ENCODE results near the gene CRYBG3. TPM values are rescaled to one million over a fixed set of nuclear protein-coding genes. Genes with fewer than 3 reads are reported as not detected.

Gene CRYBG3
- total and polyA plus RNA-seq, 2 of the 13 experiments (the other 11 are each of a cell fraction or from before 2014, with no cell fraction given): 3.8 to 15.9 TPM

DNA sequence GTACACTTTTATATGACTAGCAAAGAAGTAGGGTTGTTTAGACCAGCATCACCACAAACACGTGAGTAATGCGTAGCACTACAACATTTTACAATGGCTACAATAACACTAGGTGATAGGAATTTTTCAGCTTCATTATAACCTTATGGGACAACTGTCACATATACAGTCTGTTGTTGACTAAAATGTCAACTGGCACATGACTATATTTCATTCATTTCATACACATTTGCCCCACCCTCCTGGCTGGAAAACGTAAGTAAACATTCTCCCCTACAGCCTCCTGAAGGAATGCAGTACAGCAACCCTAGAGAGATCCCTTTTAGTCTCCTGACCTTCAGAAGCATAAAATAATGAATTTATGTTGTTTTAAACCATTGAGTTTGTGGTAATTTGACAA lies 134.2 kb downstream of the CRYBG3 start:
- Histone ChIP-seq H3K9ac (ENCODE audit: insufficient read depth, low read depth, low read length) (no peak overlapping the region), H3K36me3 (replicated peaks in 1 of 2; ENCODE audit: control insufficient read depth in 1 of 2, insufficient read depth in 2 of 2, low read length in 2 of 2) (peaks cover 24 to 80% of the 10 kb centered on the region in 2 experiments), H3K27me3 (ENCODE audit: control insufficient read depth in 1 of 2, insufficient read depth in 2 of 2, low read length in 2 of 2) (no peaks in the 10 kb centered on the region), H3K4me1 (ENCODE audit: insufficient read depth, low read length) (no peaks in the 10 kb centered on the region), H3K9me3 (ENCODE audit: low read length) (no peaks in the 10 kb centered on the region), H4K20me1 (ENCODE audit: insufficient read depth, low read length) (no peaks in the 10 kb centered on the region), H3K4me3 (replicated peaks in 1 of 3; ENCODE audit: insufficient read depth in 1 of 3, low read depth in 2 of 3, low read length in 3 of 3) (no peak overlapping the region), H3K27ac (ENCODE audit: extremely low read length, insufficient read depth, low read length) (no peak overlapping the region), H3K79me2 (ENCODE audit: insufficient read depth, low read length) (no peaks in the 10 kb centered on the region), H2AFZ (ENCODE audit: low read length) (no peak overlapping the region), H3K4me2 (ENCODE audit: low read depth, low read length) (no peak overlapping the region)
- in situ Hi-C loops (cut with HindIII; ENCODE audit: extremely low pct_ligation_motif_present, low pct_unique_long_range_greater_than_20kb): no loop called here
- ChIA-PET CTCF (ENCODE audit: low intra/inter-chr PET ratio, low total read pairs) (no interaction called here), POLR2A (no interaction called here)
- FAIRE-seq (no peak), DNase-seq (ENCODE audit: low spot score) (no peak), ATAC-seq (no peak)
- intact Hi-C loops (cut with micrococcal nuclease; ENCODE audit: unreplicated experiment): no loop called here
- no TSS peak for BruUV-seq (replicated peaks)
- TF ChIP-seq TAF1 (CRISPR knock-in tag; IDR thresholded peaks at IDR 0.05) (no peak), MEF2D (CRISPR knock-in tag; IDR thresholded peaks at IDR 0.05) (no peak), ZFP36L2 (CRISPR knock-in tag; IDR thresholded peaks at IDR 0.05) (no peak)
- TF ChIP-seq, protein P1, sequence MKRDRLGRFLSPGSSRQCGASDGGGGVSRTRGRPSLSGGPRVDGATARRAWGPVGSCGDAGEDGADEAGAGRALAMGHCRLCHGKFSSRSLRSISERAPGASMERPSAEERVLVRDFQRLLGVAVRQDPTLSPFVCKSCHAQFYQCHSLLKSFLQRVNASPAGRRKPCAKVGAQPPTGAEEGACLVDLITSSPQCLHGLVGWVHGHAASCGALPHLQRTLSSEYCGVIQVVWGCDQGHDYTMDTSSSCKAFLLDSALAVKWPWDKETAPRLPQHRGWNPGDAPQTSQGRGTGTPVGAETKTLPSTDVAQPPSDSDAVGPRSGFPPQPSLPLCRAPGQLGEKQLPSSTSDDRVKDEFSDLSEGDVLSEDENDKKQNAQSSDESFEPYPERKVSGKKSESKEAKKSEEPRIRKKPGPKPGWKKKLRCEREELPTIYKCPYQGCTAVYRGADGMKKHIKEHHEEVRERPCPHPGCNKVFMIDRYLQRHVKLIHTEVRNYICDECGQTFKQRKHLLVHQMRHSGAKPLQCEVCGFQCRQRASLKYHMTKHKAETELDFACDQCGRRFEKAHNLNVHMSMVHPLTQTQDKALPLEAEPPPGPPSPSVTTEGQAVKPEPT (CRISPR knock-in tag; IDR thresholded peaks at IDR 0.05; ENCODE audit: low read depth): no peak
- 97% methylated on average over 3 of the region's 3 CpGs for WGBS (ENCODE audit: low lambda C conversion rate)

DNA sequence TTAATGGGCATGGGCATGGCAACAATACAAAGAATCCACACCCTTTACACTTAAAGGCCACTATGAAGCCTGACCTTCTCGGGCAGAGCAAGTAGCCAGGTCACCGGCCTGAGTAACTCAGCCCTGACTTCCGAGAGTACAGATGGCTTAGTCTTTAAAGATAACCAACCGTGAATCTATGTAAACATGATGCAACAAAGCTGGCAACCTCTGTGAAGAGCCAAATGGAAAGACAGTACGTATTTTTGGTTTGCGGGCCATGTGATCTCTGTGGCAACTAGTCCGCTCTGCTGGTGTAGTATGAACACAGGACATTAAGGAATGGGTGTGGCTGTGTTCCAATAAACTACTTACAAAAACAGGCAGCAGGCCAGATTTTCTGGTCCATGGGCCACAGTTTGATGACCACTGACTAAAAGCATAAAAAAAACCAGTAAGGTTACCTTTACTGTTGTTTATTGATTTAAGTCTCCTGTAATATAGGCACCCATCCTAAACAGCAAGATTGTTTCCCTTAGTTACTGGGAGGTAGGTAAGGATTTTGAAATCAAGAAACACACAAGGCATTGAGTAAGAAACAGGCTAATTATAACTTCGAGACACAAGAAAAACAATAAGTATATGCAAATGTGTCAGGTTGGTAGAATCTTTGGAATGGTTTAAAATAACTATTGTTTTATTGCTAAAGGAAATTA lies 136.0 kb downstream of the CRYBG3 start:
- POLR2A ChIA-PET: no interaction called here
- CTCF ChIA-PET (ENCODE audit: low intra/inter-chr PET ratio, low total read pairs): no interaction called here

More for the DNA sequence above, 136.0 kb downstream of the CRYBG3 start:
- FAIRE-seq (no peak), ATAC-seq (no peak), DNase-seq (ENCODE audit: low spot score) (no peak)
- WGBS (ENCODE audit: low lambda C conversion rate): 91% methylated on average over 8 of the region's 8 CpGs
- Histone ChIP-seq H3K4me3 (replicated peaks in 1 of 3; ENCODE audit: insufficient read depth in 1 of 3, low read depth in 2 of 3, low read length in 3 of 3) (no peak overlapping the region), H3K27me3 (ENCODE audit: control insufficient read depth in 1 of 2, insufficient read depth in 2 of 2, low read length in 2 of 2) (no peaks in the 10 kb centered on the region), H4K20me1 (ENCODE audit: insufficient read depth, low read length) (no peaks in the 10 kb centered on the region), H3K79me2 (ENCODE audit: insufficient read depth, low read length) (peaks cover 7% of the 10 kb centered on the region), H3K27ac (ENCODE audit: extremely low read length, insufficient read depth, low read length) (no peak overlapping the region), H2AFZ (ENCODE audit: low read length) (no peak overlapping the region), H3K4me2 (ENCODE audit: low read depth, low read length) (no peak overlapping the region), H3K9me3 (ENCODE audit: low read length) (no peaks in the 10 kb centered on the region), H3K4me1 (ENCODE audit: insufficient read depth, low read length) (peaks cover under 1% of the 10 kb centered on the region; the same call in 1 of the 2 replicates), H3K36me3 (replicated peaks in 1 of 2; ENCODE audit: control insufficient read depth in 1 of 2, insufficient read depth in 2 of 2, low read length in 2 of 2) (peaks cover 22 to 76% of the 10 kb centered on the region in 2 experiments), H3K9ac (ENCODE audit: insufficient read depth, low read depth, low read length) (no peak overlapping the region)
- TF ChIP-seq MIER2 (CRISPR knock-in tag; IDR thresholded peaks at IDR 0.05): no peak
- TF ChIP-seq, protein P2, sequence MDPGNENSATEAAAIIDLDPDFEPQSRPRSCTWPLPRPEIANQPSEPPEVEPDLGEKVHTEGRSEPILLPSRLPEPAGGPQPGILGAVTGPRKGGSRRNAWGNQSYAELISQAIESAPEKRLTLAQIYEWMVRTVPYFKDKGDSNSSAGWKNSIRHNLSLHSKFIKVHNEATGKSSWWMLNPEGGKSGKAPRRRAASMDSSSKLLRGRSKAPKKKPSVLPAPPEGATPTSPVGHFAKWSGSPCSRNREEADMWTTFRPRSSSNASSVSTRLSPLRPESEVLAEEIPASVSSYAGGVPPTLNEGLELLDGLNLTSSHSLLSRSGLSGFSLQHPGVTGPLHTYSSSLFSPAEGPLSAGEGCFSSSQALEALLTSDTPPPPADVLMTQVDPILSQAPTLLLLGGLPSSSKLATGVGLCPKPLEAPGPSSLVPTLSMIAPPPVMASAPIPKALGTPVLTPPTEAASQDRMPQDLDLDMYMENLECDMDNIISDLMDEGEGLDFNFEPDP (CRISPR knock-in tag; conservative IDR thresholded peaks at IDR 0.05): no peak
- TF ChIP-seq ZBTB34 (CRISPR knock-in tag; IDR thresholded peaks at IDR 0.05): no peak
- no peak for TF ChIP-seq TBX3 (IDR thresholded peaks at IDR 0.05; ENCODE audit: borderline replicate concordance)
- TF ChIP-seq ZNF629 (CRISPR knock-in tag; conservative IDR thresholded peaks at IDR 0.05): no peak
- TF ChIP-seq ZIK1 (CRISPR knock-in tag; IDR thresholded peaks at IDR 0.05; ENCODE audit: borderline replicate concordance, low read depth): no peak
- TF ChIP-seq ZNF354B (CRISPR knock-in tag; IDR thresholded peaks at IDR 0.05): no peak
- TF ChIP-seq MXI1 (IDR thresholded peaks at IDR 0.05; ENCODE audit: borderline replicate concordance, low read depth, low read length): no peak
- TF ChIP-seq FOXK1 (CRISPR knock-in tag; IDR thresholded peaks at IDR 0.05; ENCODE audit: borderline replicate concordance, low read depth): no peak
- in situ Hi-C loops (cut with HindIII; ENCODE audit: extremely low pct_ligation_motif_present, low pct_unique_long_range_greater_than_20kb) (no loop called here), intact Hi-C loops (cut with micrococcal nuclease; ENCODE audit: unreplicated experiment) (no loop called here)
- no TSS peak for BruUV-seq (replicated peaks)
